HG03095 (cell line): ENCODE measurements around the gene NKX2-1.

Experiments used
- ATAC-seq: cut with Tn5 transposase; IDR thresholded peaks from one replicate; pipeline ENCODE4 v1.9.1; 2021; ENCODE audit warnings: moderate library complexity; ENCODE audit not compliant: unreplicated experiment

NKX2-1 gene

GRCh38 chr14:36518031-36518585 lies 1.9 kb downstream of the NKX2-1 start:
- no peak for ATAC-seq

GRCh38 chr14:36517242-36518030 lies 2.6 kb downstream of the NKX2-1 start:
- no peak for ATAC-seq

- no peak for ATAC-seq
Measured at GRCh38 chr14:36516719-36517241, 3.3 kb downstream of the NKX2-1 start.

- ATAC-seq, result no peak
Measured at GRCh38 chr14:36515896-36516718, 3.9 kb downstream of the NKX2-1 start.

GRCh38 chr14:36515105-36515593 lies 4.9 kb downstream of the NKX2-1 start:
- ATAC-seq, result no peak

- no peak for ATAC-seq
Measured at GRCh38 chr14:36514278-36515104, 5.5 kb downstream of the NKX2-1 start.

DNA sequence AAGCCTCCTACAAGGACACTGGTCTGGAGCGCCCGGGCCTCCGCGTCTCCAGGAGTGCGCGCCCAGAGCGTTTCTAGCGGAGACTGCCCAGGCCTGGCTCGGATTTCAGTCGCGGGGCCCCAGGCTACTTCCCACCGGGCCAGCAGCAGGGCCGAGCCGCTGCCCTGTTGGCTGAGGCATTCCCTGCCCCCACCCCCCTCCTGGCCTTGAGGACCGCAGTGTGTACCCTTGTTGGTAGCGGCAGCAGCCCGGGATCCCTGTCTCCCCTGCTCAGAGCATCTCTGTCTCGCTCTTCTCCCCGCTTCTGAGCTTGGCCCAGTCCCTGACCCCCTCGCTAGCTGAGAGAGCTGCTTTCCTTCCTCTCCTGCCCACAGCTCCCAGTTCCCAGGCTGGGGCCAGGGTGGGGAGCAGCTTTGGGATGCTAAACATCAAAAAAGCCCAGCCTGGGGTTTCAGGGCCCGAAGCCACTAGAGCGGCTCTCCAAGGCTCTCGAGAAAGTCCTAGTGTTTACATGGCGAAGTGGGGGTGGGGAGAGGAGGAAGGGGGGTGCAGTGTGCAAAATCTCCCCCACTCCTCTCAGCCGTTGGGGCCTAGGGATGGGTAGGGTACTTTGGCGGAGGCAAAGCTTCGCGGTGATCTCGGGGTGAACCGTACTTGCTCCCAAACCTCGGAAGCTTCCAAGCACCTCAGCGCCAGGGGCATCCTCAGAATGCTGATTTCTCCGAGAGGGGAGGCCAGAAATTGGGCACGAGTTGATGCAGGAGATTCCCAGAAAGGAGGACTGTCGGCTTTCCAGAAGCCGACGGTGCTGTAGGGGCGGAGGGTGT lies 6.4 kb downstream of the NKX2-1 start:
- ATAC-seq, result no peak

DNA sequence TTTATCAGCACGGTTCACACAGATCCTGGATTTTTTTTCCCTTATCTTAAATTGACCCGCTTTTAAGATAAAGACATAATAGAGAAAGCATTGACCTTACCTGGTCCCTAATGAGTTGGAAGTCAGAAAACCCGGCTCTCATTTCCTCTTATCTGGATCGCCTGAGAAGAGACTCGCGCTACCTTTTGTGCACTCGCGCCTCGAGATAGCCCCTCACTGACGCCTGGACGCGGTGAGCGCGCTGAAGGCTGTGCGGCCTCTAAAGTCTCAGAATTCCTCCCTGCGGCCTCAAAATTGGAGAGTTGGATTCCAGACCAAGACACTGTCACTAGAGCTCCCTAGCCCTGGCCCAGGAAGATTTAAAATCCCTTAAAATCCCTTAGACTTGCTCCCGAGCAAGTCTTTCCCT lies 7.0 kb downstream of the NKX2-1 start:
- ATAC-seq, result no peak

- ATAC-seq, result no peak
Measured at GRCh38 chr14:36512585-36513003, 7.4 kb downstream of the NKX2-1 start.

- ATAC-seq, result no peak
Measured at GRCh38 chr14:36511981-36512584, 7.9 kb downstream of the NKX2-1 start.

DNA sequence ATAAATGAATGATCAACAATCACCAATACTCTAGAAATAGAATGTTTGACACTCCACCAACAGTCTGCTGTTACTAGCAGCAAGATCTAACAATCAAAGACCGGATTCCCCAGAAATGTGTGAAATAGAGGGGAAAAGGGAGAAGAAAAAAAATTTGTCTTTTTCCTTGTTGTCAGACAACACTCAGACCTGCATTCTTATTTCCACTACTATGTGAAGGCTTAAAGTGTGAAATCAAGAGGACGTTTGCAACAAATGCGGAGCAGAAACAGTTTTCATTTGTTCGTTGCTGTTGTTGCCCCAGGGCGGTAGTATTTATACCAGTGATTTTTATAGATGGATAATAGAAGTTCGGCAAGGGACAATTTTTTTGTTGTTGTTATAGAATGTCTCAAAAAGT lies 9.2 kb downstream of the NKX2-1 start:
- no peak for ATAC-seq

- no peak for ATAC-seq
Measured at GRCh38 chr14:36510078-36510799, 9.8 kb downstream of the NKX2-1 start.

DNA sequence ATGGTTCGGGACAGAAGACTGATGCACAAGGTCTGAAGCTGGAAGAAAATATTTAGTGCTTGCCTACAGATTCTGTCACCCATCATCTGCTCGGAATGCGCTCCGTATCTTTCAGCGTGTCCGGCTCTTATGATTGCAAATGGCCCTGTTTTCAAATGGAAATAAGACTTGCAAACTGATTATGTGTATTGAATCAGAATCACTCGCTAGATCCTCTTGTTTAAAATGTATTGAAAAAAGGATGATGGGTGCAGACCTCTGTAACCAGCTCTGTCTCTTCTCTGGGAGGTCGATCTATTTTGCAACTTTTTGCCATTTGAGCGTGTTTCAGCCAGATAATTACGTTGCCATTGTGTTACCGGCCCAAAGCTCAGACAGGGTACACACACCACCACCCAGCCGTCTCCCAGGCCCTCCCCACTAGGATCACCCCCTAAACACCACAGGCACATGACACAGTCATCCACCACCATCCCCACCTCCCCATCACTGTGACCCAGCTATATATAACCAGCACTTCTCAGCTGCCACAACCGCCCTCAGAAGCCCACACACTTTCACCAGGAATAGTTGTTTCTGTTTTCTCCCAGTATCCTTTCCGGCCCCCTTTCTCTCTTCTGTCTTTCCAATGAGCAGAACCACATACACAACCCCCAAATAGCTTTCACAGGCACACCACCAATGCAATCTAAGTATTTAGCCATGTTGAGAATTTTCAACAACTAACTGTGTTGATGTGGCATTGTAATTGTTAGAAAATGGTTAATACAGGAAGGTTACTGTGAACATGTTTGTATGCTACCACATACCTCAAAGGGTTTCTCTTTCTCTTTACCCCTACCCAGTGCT lies 10.7 kb downstream of the NKX2-1 start:
- ATAC-seq, result no peak

DNA sequence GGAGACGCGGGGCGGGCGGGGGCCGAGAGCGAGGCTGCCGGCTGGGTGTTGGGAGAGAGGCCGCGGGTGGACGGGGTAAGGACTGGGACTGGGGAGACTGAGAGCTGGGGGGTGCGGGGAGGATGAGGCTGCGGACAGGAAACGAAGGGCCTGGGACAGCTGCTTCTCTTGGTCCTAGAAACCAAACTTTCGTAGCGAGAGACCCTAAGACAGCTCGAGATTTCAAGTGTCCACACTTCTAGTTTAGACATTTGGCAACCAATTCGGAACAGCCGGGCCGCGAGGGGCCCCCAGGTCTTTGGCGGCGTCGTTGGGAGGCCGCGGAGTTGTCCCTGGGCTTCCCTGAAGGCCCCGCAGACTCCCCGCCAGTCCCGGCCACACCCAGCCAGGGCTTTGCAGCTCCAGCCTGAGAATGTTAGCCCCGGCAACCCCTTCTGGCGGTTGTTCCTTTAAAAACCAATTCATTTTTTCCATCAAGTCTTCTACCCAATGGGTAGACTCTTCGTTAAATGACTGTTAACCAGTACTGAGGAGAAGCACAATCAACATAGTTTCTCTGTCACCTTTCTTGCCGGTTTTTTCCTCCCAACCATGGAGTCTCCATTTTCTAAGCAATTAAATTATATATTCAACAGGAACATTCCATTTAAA lies 11.5 kb downstream of the NKX2-1 start:
- ATAC-seq, result no peak

DNA sequence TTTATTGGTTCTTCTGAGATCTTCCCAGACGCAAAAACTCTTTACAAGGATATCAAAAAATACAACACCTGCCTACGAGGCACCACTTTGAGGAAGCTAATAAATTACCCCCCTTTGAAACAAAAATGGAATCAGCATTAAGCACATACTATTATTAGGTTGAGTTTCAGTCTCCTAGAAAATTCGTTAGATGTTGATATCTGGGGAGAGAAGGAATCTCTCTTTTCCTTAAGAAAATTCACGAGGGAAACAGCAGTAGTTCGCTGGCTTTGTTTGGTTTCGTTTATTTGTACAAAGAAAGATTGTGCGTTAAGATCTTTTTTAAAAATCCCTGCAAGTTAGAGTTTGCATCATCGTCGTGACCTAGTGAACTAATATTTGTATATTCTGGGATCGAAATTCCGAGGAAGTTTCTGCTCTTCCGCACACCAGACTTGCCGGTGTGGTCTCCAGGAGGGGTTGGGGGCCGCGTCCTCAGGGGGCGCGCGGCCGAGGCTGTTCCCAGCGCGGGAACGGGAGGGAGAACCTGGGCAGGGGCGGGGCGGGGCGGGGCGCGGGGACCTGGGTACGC lies 12.1 kb downstream of the NKX2-1 start:
- no peak for ATAC-seq

GRCh38 chr14:36506732-36507614 lies 13.1 kb downstream of the NKX2-1 start:
- ATAC-seq, result no peak
